Bronchial epithelial cell (primary cell): Measurements from ENCODE around the gene SHISA5. TPM values are rescaled to one million over a fixed set of nuclear protein-coding genes. Genes with fewer than 3 reads are reported as not detected.
"Not testable (repeated sequence)": the region's sequence is repeated elsewhere in the genome, so short reads cannot be mapped to it uniquely, and the experiment has no call there.

Experiments used
- DNase-seq: peaks from one replicate; pipeline ENCODE4 v3.0.0-alpha.2; 2010; ENCODE audit warnings: low read depth
- FAIRE-seq: peaks from 2 replicates; lab custom pipeline; 2011; peaks lifted over from hg19 to GRCh38; lab: Jason Lieb, UNC
- H3K27me3 ChIP-seq: 2 replicates; pipeline ENCODE4 v1.5.1; 2011; ENCODE audit warnings: low read length; ENCODE audit not compliant: control insufficient read depth, insufficient read depth
- H3K36me3 ChIP-seq: 2 replicates; pipeline ENCODE4 v1.5.1; 2011; ENCODE audit warnings: low read length; ENCODE audit not compliant: control insufficient read depth, insufficient read depth
- H3K4me3 ChIP-seq: 2 replicates; pipeline ENCODE4 v1.5.1; 2011; ENCODE audit warnings: mild to moderate bottlenecking, low read depth, low read length, control low read depth
- CTCF ChIP-seq: IDR thresholded peaks from 2 replicates; pipeline ENCODE4 v1.5.1; 2011; ENCODE audit warnings: mild to moderate bottlenecking, moderate library complexity, low read length, control low read depth, inconsistent platforms; ENCODE audit not compliant: insufficient read depth, severe bottlenecking
- total RNA-seq: library from RNA; depleted of rRNA; stranded (reverse); fragments of >200 nt; gene quantifications from 2 replicates; pipeline ENCODE4 v1.2.1, GENCODE V29; 2014

The SHISA5 gene
- total RNA-seq, 1 donor from 2014 or later: 87.1 TPM

- no peak for TF ChIP-seq CTCF
Measured at GRCh38 chr3:48464713-48465221, 39.2 kb downstream of the SHISA5 start.

GRCh38 chr3:48463703-48464102, 40.3 kb downstream of the SHISA5 start:
- Histone ChIP-seq H3K4me3 (no peak overlapping the region), H3K36me3 (peaks cover 21% of the 10 kb centered on the region), H3K27me3 (no peaks in the 10 kb centered on the region)
- FAIRE-seq: no peak
- DNase-seq: no peak
- TF ChIP-seq CTCF: no peak

More at GRCh38 chr3:48464713-48465221, 39.2 kb downstream of the SHISA5 start:
- Histone ChIP-seq H3K36me3 (peaks cover 24% of the 10 kb centered on the region), H3K27me3 (no peaks in the 10 kb centered on the region), H3K4me3 (no peak overlapping the region)
- no peak for FAIRE-seq
- DNase-seq: no peak

GRCh38 chr3:48461767-48462166, 42.2 kb downstream of the SHISA5 start:
- not testable (repeated sequence) for H3K4me3 ChIP-seq, FAIRE-seq, DNase-seq, H3K27me3 ChIP-seq
- H3K36me3 ChIP-seq: peaks cover 23% of the 10 kb centered on the region

GRCh38 chr3:48460517-48460902, 43.5 kb downstream of the SHISA5 start:
- TF ChIP-seq CTCF: no peak
- DNase-seq (no peak), FAIRE-seq (no peak)
- peaks cover 25% of the 10 kb centered on the region for H3K36me3 ChIP-seq
- no peaks in the 10 kb centered on the region for H3K27me3 ChIP-seq
- H3K4me3 ChIP-seq: no peak overlapping the region

- H3K36me3 ChIP-seq: peaks cover 23% of the 10 kb centered on the region
- no peak for TF ChIP-seq CTCF
- H3K27me3 ChIP-seq: no peaks in the 10 kb centered on the region
- H3K4me3 ChIP-seq: no peak overlapping the region
- DNase-seq (no peak), FAIRE-seq (no peak)
Measured at GRCh38 chr3:48459773-48460516, 44.0 kb downstream of the SHISA5 start.

- no peaks in the 10 kb centered on the region for H3K27me3 ChIP-seq
- H3K4me3 ChIP-seq: no peak overlapping the region
- peak; percentile 69 for DNase-seq
- peaks cover 20% of the 10 kb centered on the region for H3K36me3 ChIP-seq
- no peak for TF ChIP-seq CTCF
- FAIRE-seq: no peak
Measured at GRCh38 chr3:48459331-48459730, 44.6 kb downstream of the SHISA5 start.
